RWPE1 (cell line): Measurements from ENCODE around the gene NR1H2.

Experiments used
- CTCF ChIA-PET: fragments of 350-600 bp; sonication (Branson Sonifier 250); formaldehyde crosslinking; extraction: SDS; loops from one replicate; lab custom pipeline; 2021; lab: Yijun Ruan, JAX
- POLR2A ChIA-PET: fragments of 400-600 bp; formaldehyde crosslinking; extraction: SDS; loops from one replicate; lab custom pipeline; 2020; ENCODE audit warnings: antibody characterized with exemption; ENCODE audit not compliant: low non-redundant PET; lab: Yijun Ruan, JAX
- DNase-seq: peaks from one replicate; pipeline ENCODE4 v3.0.0; 2012; ENCODE audit warnings: low spot score
- H3K27ac ChIP-seq: fragments of 450-650 bp; 2 replicates; pipeline ENCODE4 v1.5.1; 2017
- TF ChIP-seq, protein P1 (sequence below): fragments of 450-650 bp; conservative IDR thresholded peaks from 2 replicates; pipeline ENCODE4 v1.5.1; 2017; ENCODE audit warnings: low read depth, mild to moderate bottlenecking

The NR1H2 gene

DNA sequence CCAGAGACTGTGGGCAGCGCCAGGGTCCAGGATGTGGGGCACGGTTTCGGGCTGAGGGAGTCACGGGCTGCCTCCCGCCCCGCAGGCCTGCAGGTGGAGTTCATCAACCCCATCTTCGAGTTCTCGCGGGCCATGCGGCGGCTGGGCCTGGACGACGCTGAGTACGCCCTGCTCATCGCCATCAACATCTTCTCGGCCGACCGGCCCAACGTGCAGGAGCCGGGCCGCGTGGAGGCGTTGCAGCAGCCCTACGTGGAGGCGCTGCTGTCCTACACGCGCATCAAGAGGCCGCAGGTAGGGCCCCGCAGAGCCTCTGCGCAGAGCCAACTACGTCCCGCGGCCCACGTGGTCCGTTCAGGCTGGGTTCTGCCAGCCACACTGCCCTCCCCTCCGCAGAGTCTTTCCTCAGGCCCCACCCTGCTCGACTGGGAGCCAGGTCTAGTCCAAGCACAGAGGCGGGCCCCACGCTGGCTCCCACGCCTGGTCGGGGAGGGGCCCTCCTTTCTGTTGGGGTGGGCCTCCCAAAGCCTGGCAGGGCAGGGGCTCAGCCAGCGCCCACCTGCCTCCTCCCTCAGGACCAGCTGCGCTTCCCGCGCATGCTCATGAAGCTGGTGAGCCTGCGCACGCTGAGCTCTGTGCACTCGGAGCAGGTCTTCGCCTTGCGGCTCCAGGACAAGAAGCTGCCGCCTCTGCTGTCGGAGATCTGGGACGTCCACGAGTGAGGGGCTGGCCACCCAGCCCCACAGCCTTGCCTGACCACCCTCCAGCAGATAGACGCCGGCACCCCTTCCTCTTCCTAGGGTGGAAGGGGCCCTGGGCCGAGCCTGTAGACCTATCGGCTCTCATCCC lies 5.8 kb downstream of the NR1H2 start:
- TF ChIP-seq, protein P1, sequence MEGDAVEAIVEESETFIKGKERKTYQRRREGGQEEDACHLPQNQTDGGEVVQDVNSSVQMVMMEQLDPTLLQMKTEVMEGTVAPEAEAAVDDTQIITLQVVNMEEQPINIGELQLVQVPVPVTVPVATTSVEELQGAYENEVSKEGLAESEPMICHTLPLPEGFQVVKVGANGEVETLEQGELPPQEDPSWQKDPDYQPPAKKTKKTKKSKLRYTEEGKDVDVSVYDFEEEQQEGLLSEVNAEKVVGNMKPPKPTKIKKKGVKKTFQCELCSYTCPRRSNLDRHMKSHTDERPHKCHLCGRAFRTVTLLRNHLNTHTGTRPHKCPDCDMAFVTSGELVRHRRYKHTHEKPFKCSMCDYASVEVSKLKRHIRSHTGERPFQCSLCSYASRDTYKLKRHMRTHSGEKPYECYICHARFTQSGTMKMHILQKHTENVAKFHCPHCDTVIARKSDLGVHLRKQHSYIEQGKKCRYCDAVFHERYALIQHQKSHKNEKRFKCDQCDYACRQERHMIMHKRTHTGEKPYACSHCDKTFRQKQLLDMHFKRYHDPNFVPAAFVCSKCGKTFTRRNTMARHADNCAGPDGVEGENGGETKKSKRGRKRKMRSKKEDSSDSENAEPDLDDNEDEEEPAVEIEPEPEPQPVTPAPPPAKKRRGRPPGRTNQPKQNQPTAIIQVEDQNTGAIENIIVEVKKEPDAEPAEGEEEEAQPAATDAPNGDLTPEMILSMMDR: no peak
- ChIA-PET POLR2A (no interaction called here), CTCF (interaction anchor here (0.6 kb wide), 1 partner anchor 25 kb away, joined by 4 read pairs; no protein-coding TSS in a partner anchor)

DNA sequence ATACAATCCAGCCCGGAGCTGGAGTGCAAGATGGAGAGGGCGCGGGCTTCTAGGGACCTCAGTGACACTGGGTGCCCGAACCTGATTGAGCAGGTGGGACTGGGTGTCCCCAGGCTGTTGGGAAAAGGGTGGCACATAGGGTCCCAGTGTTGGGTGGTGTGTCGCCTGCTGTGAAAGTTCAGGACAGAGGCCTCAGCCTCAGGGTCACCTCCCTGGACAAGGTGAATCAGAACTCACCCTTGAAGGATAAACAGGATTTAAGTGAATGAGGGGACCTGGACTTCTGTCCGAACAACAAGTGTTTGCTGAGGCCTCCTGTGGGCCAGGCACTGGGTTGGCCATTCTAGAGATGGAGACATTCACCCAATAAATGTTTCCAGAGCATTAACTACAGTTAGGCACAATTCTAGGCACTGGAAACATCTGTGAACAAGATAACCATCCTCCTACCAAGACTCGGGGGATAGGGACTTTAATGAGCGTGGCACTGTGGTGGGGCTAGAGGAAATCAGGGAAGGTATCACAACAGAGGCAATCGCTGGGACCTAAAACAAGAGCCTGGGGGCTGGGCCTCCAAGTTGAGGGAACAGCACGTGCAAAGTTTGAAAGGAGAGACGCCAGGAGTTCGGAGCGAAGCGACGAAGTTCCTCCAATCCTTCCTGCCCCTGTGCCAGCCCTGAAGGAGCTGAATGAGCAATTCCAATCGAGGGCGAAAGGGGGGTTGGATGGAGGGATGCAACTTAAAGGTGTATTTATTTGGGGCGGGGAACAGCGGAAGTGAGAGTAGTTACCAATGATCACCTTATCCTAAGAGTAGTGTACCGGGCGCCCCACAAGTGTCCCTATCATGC lies 7.0 kb downstream of the NR1H2 start:
- CTCF ChIA-PET: no interaction called here
- TF ChIP-seq, protein P1: no peak
- POLR2A ChIA-PET: no interaction called here
- H3K27ac ChIP-seq: peak overlapping the region; percentile 83
- peak; percentile 19 for DNase-seq

More for the DNA sequence above, 5.8 kb downstream of the NR1H2 start:
- DNase-seq: no peak
- H3K27ac ChIP-seq: peak overlapping the region; percentile 83

DNA sequence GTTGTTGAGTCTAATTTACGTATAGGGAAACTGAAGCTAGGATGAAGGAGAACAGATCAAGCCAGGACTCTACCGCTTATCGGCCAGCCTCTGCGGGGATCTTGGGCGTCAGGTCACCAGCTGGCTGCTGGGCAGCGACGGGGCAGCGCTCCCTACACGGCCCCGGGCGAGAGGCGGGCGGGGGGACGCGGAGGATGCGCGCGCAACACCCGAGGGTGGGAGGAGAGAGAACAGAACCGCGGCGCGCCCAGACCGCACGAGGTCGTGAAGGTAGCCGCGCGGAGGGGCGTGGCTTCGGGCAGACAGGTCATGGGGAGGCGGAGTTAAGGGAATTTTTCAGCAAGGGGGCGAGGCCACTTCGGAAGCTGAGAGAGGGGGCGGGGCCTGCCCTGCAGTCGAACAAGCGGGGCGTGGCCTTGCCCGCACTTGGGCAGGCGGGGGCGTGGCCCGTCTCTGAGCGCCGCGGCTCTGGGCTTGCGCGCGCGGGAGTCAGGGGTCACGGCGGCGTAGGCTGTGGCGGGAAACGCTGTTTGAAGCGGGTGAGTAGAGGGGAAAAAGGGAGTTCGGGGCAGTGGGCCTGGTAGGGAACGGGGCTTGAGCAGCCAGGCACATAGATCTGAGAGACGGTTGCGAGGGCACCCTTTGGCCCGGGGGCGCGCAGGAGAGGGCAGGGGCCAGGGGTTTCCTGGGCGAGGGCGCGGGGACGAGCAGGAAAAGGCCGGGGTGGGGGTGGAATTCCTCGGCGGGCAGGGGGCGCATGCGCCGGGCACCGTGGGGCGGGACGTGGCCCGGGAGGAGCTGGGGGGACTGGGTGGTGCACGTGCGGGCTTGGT lies 7.8 kb downstream of the NR1H2 start, which contains the start of gene POLD1:
TSS of gene POLD1 (plus strand) at position 496 of the 833 bp plus-strand sequence. CDS start 14,505 bp downstream, outside the sequence.
- ChIA-PET POLR2A (no interaction called here), CTCF (interaction anchor here (1.0 kb wide), 1 partner anchor 15 kb away, joined by 3 read pairs; no protein-coding TSS in a partner anchor)
- peak; percentile 98 for DNase-seq
- TF ChIP-seq, protein P1: no peak
- peak within 1 kb of the TSS; percentile 83 for H3K27ac ChIP-seq

DNA sequence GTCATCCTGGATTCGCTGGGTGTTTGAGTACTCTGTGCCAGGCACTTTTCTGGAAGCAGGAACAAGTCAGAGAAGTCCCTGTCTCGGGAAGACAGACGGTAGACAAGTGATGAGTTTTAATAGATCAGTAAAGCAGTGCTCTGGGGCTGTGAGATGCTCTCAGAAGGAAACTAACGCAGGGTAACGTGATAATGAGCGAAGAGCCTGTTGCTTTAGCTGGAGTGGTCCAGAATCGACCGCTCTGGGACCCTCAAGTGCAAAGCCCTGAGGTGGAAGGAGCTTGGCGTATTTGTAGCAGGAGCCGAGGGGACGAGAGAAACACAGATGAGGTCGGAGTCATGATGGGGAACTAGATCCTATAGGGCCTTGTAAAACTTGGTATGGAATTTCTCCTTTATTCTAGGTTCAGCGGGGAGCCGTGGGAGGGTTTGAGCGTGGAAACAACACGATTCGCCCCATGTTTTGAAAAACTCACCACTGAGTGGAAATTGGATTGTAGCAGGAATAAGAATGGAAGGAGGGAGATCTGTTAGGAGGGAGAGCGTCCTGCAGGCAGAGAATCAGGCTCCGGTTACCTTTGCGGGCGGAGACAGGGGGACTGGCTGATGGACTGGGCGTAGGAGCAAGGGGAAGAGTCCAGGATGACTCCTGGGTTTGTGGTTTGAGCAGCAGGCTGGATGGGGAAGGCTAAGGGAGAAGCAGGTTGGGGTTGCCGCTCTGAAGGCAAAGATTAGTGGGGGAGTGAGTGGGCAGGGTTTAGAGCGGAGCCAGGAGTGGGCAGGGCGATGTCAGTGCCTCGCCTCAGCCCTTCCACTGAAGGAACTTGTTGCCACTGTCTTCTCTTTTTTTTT lies 8.7 kb downstream of the NR1H2 start:
- ChIA-PET CTCF (interaction anchor here (1.0 to 1.3 kb wide), 2 partner anchors 16 to 28 kb away, joined by 3 read pairs; no protein-coding TSS in a partner anchor), POLR2A (no interaction called here)

DNA sequence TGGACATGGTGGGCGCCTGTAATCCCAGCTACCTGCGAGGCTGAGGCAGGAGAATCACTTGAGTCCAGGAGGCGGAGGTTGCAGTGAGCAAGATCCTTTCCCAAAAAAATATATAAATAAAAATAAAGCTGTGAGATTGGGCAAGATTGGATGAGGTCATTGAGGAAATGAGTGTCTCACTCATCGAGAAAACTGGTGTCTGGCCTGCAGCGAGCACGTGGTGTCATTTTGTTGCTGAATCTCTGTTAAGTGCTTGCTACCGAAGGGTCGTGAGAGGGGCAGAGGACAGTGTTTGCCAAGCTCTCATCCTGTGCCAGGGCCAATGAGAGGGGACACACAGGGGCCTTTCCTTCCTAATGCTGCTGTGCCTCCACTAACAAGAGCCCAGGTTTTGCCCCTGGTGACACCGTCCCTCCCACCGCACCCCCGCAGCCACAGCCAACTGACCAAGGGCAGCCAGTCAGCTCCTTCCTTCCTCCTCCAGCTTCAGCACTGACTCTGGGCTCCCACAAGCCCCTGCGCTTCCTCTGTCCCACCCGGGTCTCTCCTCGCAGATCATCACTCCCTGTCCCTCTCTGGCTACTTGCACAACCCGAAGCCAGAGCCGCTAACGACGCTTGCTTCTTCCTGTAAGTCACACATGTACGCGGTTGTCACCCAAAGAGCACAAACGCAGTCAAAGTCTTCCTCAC lies 11.1 kb downstream of the NR1H2 start:
- TF ChIP-seq, protein P1: no peak
- H3K27ac ChIP-seq: peak overlapping the region; percentile 83
- CTCF ChIA-PET: no interaction called here

More for the DNA sequence above, 8.7 kb downstream of the NR1H2 start:
- TF ChIP-seq, protein P1: no peak
- peak; percentile 25 for DNase-seq
- peak overlapping the region; percentile 83 for H3K27ac ChIP-seq

More for the DNA sequence above, 11.1 kb downstream of the NR1H2 start:
- POLR2A ChIA-PET: no interaction called here
- DNase-seq: no peak
